Right atrium auricular region (tissue), 2 donors: ENCODE measurements around the gene FMNL3. TPM values are rescaled to one million over a fixed set of nuclear protein-coding genes. Genes with fewer than 3 reads are reported as not detected.
"Not testable (repeated sequence)": the region's sequence is repeated elsewhere in the genome, so short reads cannot be mapped to it uniquely, and the experiment has no call there.

Experiments used
- DNase-seq: peaks from one replicate; pipeline ENCODE4 v3.0.0-alpha.2; 2019; ENCODE audit warnings: low spot score
- H3K27ac ChIP-seq, 2 donors: fragments of 200-600 bp; sonication (generic); 1 replicate in 1 of 2; 2 replicates in 1 of 2; pipeline ENCODE4 v1.5.1; 2016 to 2019
- H3K27me3 ChIP-seq, 2 donors: fragments of 200-600 bp; sonication (generic); one replicate each; pipeline versions ENCODE4 v1.5.1 to v1.6.0; 2017 to 2019
- H3K36me3 ChIP-seq: fragments of 200-600 bp; sonication (generic); one replicate; pipeline ENCODE4 v1.5.1; 2016
- H3K4me1 ChIP-seq, 2 donors: fragments of 200-600 bp; sonication (generic); one replicate each; pipeline versions ENCODE4 v1.5.1 to v1.6.0; 2017 to 2019
- H3K4me3 ChIP-seq, 2 donors: fragments of 200-600 bp; sonication (generic); 1 replicate in 1 of 2; 2 replicates in 1 of 2; pipeline ENCODE4 v1.5.1; 2017 to 2019; ENCODE audit warnings: mild to moderate bottlenecking in 1 of 2, moderate library complexity in 1 of 2
- H3K9me3 ChIP-seq, 2 donors: fragments of 200-600 bp; sonication (generic); one replicate each; pipeline ENCODE4 v1.5.1; 2019
- CTCF ChIP-seq, 2 donors: fragments of 200-600 bp; sonication (generic); IDR thresholded peaks; one replicate each; pipeline ENCODE4 v1.5.1; 2019; ENCODE audit warnings: antibody characterized with exemption in 2 of 2
- total RNA-seq, 2 donors: library from RNA; depleted of rRNA; stranded (reverse); fragments of >200 nt; gene quantifications; one replicate each; pipeline ENCODE4 v1.1.0, GENCODE V29; 2016

Gene FMNL3
- total RNA-seq, 2 donors from 2014 or later = 9.0 to 19.7 TPM

GRCh38 chr12:49716553-49716952, 9.3 kb upstream of the FMNL3 start:
- H3K4me1 ChIP-seq = no peaks in the 10 kb centered on the region
- DNase-seq = no peak
- no peaks in the 10 kb centered on the region for H3K36me3 ChIP-seq
- H3K4me3 ChIP-seq = no peak overlapping the region
- H3K9me3 ChIP-seq = no peaks in the 10 kb centered on the region
- TF ChIP-seq CTCF (IDR thresholded peaks at IDR 0.05) = no peak
- H3K27me3 ChIP-seq = no peaks in the 10 kb centered on the region
- H3K27ac ChIP-seq = no peak overlapping the region

GRCh38 chr12:49713952-49714351, 6.7 kb upstream of the FMNL3 start:
- H3K27me3 ChIP-seq, H3K9me3 ChIP-seq, H3K27ac ChIP-seq, DNase-seq, H3K4me3 ChIP-seq, H3K4me1 ChIP-seq, H3K36me3 ChIP-seq: not testable (repeated sequence)

DNA sequence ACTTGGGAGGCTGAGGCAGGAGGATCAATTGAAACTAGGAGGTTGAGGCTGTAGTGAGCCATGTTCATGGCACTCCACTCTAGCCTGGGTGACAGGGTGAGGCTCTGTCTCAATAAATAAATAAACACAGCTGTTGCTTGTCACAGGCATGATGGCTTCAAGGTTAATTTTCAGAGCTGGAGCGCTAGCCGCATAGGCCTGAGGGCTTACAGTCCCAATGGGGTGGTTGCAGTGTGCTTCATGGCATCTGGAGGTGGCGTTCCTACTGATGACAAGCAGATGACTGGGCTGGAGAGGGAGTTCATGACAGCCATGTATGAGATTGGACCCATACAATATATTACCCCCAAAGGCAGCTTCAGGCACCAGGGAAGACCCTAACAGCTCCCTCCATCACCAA, 1.6 kb upstream of the FMNL3 start:
- TF ChIP-seq CTCF (IDR thresholded peaks at IDR 0.05) = no peak
- Histone ChIP-seq H3K9me3 (no peaks in the 10 kb centered on the region), H3K27me3 (no peaks in the 10 kb centered on the region), H3K4me3 (no peak overlapping the region), H3K36me3 (no peaks in the 10 kb centered on the region), H3K4me1 (peaks cover 0 to 25% of the 10 kb centered on the region in 2 donors), H3K27ac (no peak overlapping the region)
- no peak for DNase-seq

- no peaks in the 10 kb centered on the region for H3K27me3 ChIP-seq
- H3K4me3 ChIP-seq = no peak overlapping the region
- TF ChIP-seq CTCF (IDR thresholded peaks at IDR 0.05) = peak in 1 of 2 donors; percentile 11
- no peaks in the 10 kb centered on the region for H3K9me3 ChIP-seq
- no peak for DNase-seq
- no peaks in the 10 kb centered on the region for H3K36me3 ChIP-seq
- H3K27ac ChIP-seq = no peak overlapping the region
- H3K4me1 ChIP-seq = peaks cover 0 to 35% of the 10 kb centered on the region in 2 donors
Measured at GRCh38 chr12:49707812-49708147, 575 bp upstream of the FMNL3 start.

GRCh38 chr12:49706351-49707127, 666 bp downstream of the FMNL3 start:
- Histone ChIP-seq H3K27ac (peak overlapping the region; percentile 93 to 95), H3K4me3 (peak overlapping the region; percentile 78 to 87), H3K4me1 (peaks cover 0 to 41% of the 10 kb centered on the region in 2 donors), H3K36me3 (no peaks in the 10 kb centered on the region), H3K9me3 (no peaks in the 10 kb centered on the region), H3K27me3 (no peaks in the 10 kb centered on the region)
- TF ChIP-seq CTCF (IDR thresholded peaks at IDR 0.05) = no peak
- peak; percentile 59 for DNase-seq

DNA sequence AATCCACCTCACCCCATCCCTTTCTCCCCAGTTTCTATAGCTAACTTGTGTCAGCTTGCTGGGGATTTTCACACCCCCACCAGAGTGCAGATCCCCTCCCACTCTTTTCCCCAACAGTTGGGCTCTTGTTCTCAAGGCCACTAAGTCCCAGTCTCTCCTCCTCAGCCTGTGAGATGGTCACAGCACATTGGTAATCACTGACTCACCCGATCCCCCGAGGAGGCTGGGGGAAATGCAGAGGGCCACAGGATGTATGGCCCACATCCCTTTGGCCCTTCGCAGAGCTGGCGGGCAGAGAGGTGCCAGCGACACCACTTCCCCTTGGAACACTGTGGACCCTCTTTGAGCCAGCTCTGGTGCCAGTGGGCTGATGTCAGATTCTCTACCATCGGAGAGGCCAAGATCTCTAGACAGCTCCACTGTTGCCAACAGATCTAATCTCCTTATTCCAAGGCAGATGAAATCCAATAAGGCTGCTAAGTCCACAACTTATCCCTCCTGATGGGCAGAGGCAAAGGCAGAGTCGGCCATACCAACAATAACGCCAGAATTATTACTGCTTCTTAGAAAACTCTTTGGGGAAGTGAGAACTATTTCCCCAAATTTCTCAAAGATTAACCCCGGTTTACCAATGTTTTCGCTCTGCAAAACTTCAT, 1.6 kb downstream of the FMNL3 start:
- H3K4me3 ChIP-seq = peak overlapping the region; percentile 78 to 87
- H3K9me3 ChIP-seq = no peaks in the 10 kb centered on the region
- DNase-seq = peak; percentile 76
- H3K27ac ChIP-seq = peak overlapping the region; percentile 93 to 95
- H3K4me1 ChIP-seq = peaks cover 0 to 44% of the 10 kb centered on the region in 2 donors
- no peaks in the 10 kb centered on the region for H3K27me3 ChIP-seq
- no peaks in the 10 kb centered on the region for H3K36me3 ChIP-seq
- TF ChIP-seq CTCF (IDR thresholded peaks at IDR 0.05) = no peak
